HG03159 (cell line): ENCODE results near the gene SRRT.

Experiments
- ATAC-seq: cut with Tn5 transposase; IDR thresholded peaks from one replicate; pipeline ENCODE4 v1.9.1; 2021; ENCODE audit warnings: mild to moderate bottlenecking, moderate library complexity; ENCODE audit not compliant: unreplicated experiment

SRRT gene

GRCh38 chr7:100880645-100881044, 5.7 kb downstream of the SRRT start:
- ATAC-seq, result no peak

- no peak for ATAC-seq
Measured at GRCh38 chr7:100881136-100881535, 6.2 kb downstream of the SRRT start.

GRCh38 chr7:100882201-100882600, 7.3 kb downstream of the SRRT start:
- no peak for ATAC-seq

- ATAC-seq, result no peak
Measured at GRCh38 chr7:100882785-100883526, 8.1 kb downstream of the SRRT start.

- no peak for ATAC-seq
Measured at GRCh38 chr7:100884736-100885439, 10.0 kb downstream of the SRRT start.

- ATAC-seq, result no peak
Measured at GRCh38 chr7:100885440-100886141, 10.7 kb downstream of the SRRT start.

GRCh38 chr7:100886142-100886935, 11.4 kb downstream of the SRRT start:
- ATAC-seq, result no peak

GRCh38 chr7:100886936-100887515, 12.1 kb downstream of the SRRT start:
- ATAC-seq, result no peak

- peak; percentile 48 for ATAC-seq
Measured at GRCh38 chr7:100887516-100888290, 12.8 kb downstream of the SRRT start.

GRCh38 chr7:100888291-100888987, 13.5 kb downstream of the SRRT start:
- no peak for ATAC-seq

- peak; percentile 17 for ATAC-seq
Measured at GRCh38 chr7:100888988-100889750, 14.3 kb downstream of the SRRT start, which contains the start of gene UFSP1. Gene UFSP1 (minus strand): TSS chr7:100889715. CDS start chr7:100889271, 444 bp downstream.

GRCh38 chr7:100890653-100891567, 16.0 kb downstream of the SRRT start:
- ATAC-seq, result no peak

- no peak for ATAC-seq
Measured at GRCh38 chr7:100891568-100892247, 16.8 kb downstream of the SRRT start.

- no peak for ATAC-seq
Measured at GRCh38 chr7:100892364-100893317, 17.7 kb downstream of the SRRT start.

- no peak for ATAC-seq
Measured at GRCh38 chr7:100893318-100893895, 18.5 kb downstream of the SRRT start.
